ENCODE measurements around the gene TSC22D1.

- TF ChIP-seq CTCF (IDR thresholded peaks at IDR 0.05; ENCODE audit: poor library complexity, severe bottlenecking), result no peak
- TF ChIP-seq EZH2 (IDR thresholded peaks at IDR 0.05; ENCODE audit: borderline replicate concordance, insufficient read depth, low read length, poor library complexity, severe bottlenecking), result no peak
- TF ChIP-seq TAF1 (IDR thresholded peaks at IDR 0.05; ENCODE audit: low read depth), result no peak
- no peak for TF ChIP-seq POLR2AphosphoS5 (IDR thresholded peaks at IDR 0.05)
These were observed 122.2 kb downstream of the TSC22D1 start for GRCh38 chr13:44453881-44454280.

Measured in neural cell (in vitro differentiated cells).